RWPE1 (cell line): ENCODE measurements around the gene PKIB.

Experiments used
- CTCF ChIA-PET: fragments of 350-600 bp; sonication (Branson Sonifier 250); formaldehyde crosslinking; extraction: SDS; loops from one replicate; lab custom pipeline; 2021; lab: Yijun Ruan, JAX
- POLR2A ChIA-PET: fragments of 400-600 bp; formaldehyde crosslinking; extraction: SDS; loops from one replicate; lab custom pipeline; 2020; ENCODE audit warnings: antibody characterized with exemption; ENCODE audit not compliant: low non-redundant PET; lab: Yijun Ruan, JAX
- DNase-seq: peaks from one replicate; pipeline ENCODE4 v3.0.0; 2012; ENCODE audit warnings: low spot score
- H3K27ac ChIP-seq: fragments of 450-650 bp; 2 replicates; pipeline ENCODE4 v1.5.1; 2017
- CTCF ChIP-seq: fragments of 450-650 bp; conservative IDR thresholded peaks from 2 replicates; pipeline ENCODE4 v1.5.1; 2017; ENCODE audit warnings: low read depth, mild to moderate bottlenecking

The PKIB gene

GRCh38 chr6:122683989-122684651 lies 73.9 kb downstream of the PKIB start:
- no peak for TF ChIP-seq CTCF
- H3K27ac ChIP-seq = no peak overlapping the region
- no peak for DNase-seq
- POLR2A ChIA-PET = no interaction called here
- CTCF ChIA-PET = interaction anchor here (0.6 kb wide), 1 partner anchor 1272 kb away, joined by 7 read pairs; no protein-coding TSS in a partner anchor

GRCh38 chr6:122692175-122692598 lies 82.0 kb downstream of the PKIB start:
- no peak for DNase-seq
- H3K27ac ChIP-seq = no peak overlapping the region
- ChIA-PET POLR2A (no interaction called here), CTCF (interaction anchor here (0.6 kb wide), 1 partner anchor 161 kb away, joined by 3 read pairs; no protein-coding TSS in a partner anchor)
- TF ChIP-seq CTCF = no peak

GRCh38 chr6:122692807-122693580 lies 82.8 kb downstream of the PKIB start:
- no peak overlapping the region for H3K27ac ChIP-seq
- no peak for TF ChIP-seq CTCF
- no peak for DNase-seq
- CTCF ChIA-PET = no interaction called here
- POLR2A ChIA-PET = no interaction called here

- no peak for TF ChIP-seq CTCF
- CTCF ChIA-PET = interaction anchor here (0.6 kb wide), 1 partner anchor 209 kb away, joined by 5 read pairs; no protein-coding TSS in a partner anchor
- DNase-seq = no peak
- POLR2A ChIA-PET = no interaction called here
- no peak overlapping the region for H3K27ac ChIP-seq
Measured at GRCh38 chr6:122694075-122694474, 83.9 kb downstream of the PKIB start.

GRCh38 chr6:122694602-122695001 lies 84.4 kb downstream of the PKIB start:
- CTCF ChIA-PET = interaction anchor here (0.6 kb wide), 1 partner anchor 210 kb away, joined by 5 read pairs; no protein-coding TSS in a partner anchor
- H3K27ac ChIP-seq = no peak overlapping the region
- DNase-seq = no peak
- POLR2A ChIA-PET = no interaction called here
- no peak for TF ChIP-seq CTCF

- no peak for TF ChIP-seq CTCF
- ChIA-PET CTCF (no interaction called here), POLR2A (no interaction called here)
- no peak overlapping the region for H3K27ac ChIP-seq
- no peak for DNase-seq
Measured at GRCh38 chr6:122695188-122695587, 85.0 kb downstream of the PKIB start.
